GM21529 (cell line): ENCODE results near the gene CNOT6L.
"Not testable (repeated sequence)": the region's sequence is repeated elsewhere in the genome, so short reads cannot be mapped to it uniquely, and the experiment has no call there.

Source experiments
- ATAC-seq: cut with Tn5 transposase; IDR thresholded peaks from one replicate; pipeline ENCODE4 v1.9.1; 2021; ENCODE audit not compliant: unreplicated experiment

The CNOT6L gene

GRCh38 chr4:77783895-77784294 is 35.3 kb downstream of the CNOT6L start:
- no peak for ATAC-seq

- ATAC-seq = no peak
Observed at GRCh38 chr4:77782102-77782835, 36.9 kb downstream of the CNOT6L start.

- ATAC-seq = not testable (repeated sequence)
Observed at GRCh38 chr4:77780762-77781161, 38.4 kb downstream of the CNOT6L start.

GRCh38 chr4:77777135-77777807 is 41.9 kb downstream of the CNOT6L start:
- ATAC-seq = no peak

GRCh38 chr4:77776182-77777134 is 42.7 kb downstream of the CNOT6L start:
- ATAC-seq = no peak

GRCh38 chr4:77773101-77773500 is 46.1 kb downstream of the CNOT6L start:
- ATAC-seq = no peak

GRCh38 chr4:77771566-77771965 is 47.6 kb downstream of the CNOT6L start:
- ATAC-seq = no peak

GRCh38 chr4:77765720-77766119 is 53.4 kb downstream of the CNOT6L start:
- no peak for ATAC-seq

GRCh38 chr4:77762531-77762930 is 56.6 kb downstream of the CNOT6L start:
- ATAC-seq = no peak

- ATAC-seq = no peak
Observed at GRCh38 chr4:77761595-77761994, 57.6 kb downstream of the CNOT6L start.

GRCh38 chr4:77758804-77759203 is 60.4 kb downstream of the CNOT6L start:
- no peak for ATAC-seq

GRCh38 chr4:77751764-77752163 is 67.4 kb downstream of the CNOT6L start:
- ATAC-seq = no peak

GRCh38 chr4:77745792-77746191 is 73.4 kb downstream of the CNOT6L start:
- ATAC-seq = no peak

GRCh38 chr4:77742054-77742453 is 77.1 kb downstream of the CNOT6L start:
- no peak for ATAC-seq

GRCh38 chr4:77740480-77740879 is 78.7 kb downstream of the CNOT6L start:
- no peak for ATAC-seq

GRCh38 chr4:77734928-77735327 is 84.2 kb downstream of the CNOT6L start:
- peak; percentile 89 for ATAC-seq

- ATAC-seq = no peak
Observed at GRCh38 chr4:77731656-77732055, 87.5 kb downstream of the CNOT6L start.

- ATAC-seq = no peak
Observed at GRCh38 chr4:77728420-77728819, 90.7 kb downstream of the CNOT6L start.

GRCh38 chr4:77721073-77721472 is 98.1 kb downstream of the CNOT6L start:
- ATAC-seq = no peak

- not testable (repeated sequence) for ATAC-seq
Observed at GRCh38 chr4:77718500-77718899, 100.7 kb downstream of the CNOT6L start.
